Frontal cortex (tissue), 4 donors: ENCODE results near the gene OR51B4. TPM values are rescaled to one million over a fixed set of nuclear protein-coding genes. Genes with fewer than 3 reads are reported as not detected.
"Not testable (repeated sequence)": the region's sequence is repeated elsewhere in the genome, so short reads cannot be mapped to it uniquely, and the experiment has no call there.

Experiments
- DNase-seq, 2 donors: peaks; one replicate each; pipeline ENCODE4 v3.0.0; 2012; ENCODE audit warnings: low spot score in 2 of 2
- FAIRE-seq: peaks from 2 replicates; lab custom pipeline; 2012; peaks lifted over from hg19 to GRCh38; lab: Jason Lieb, UNC
- total RNA-seq: library from RNA; depleted of rRNA; stranded (reverse); fragments of >200 nt; gene quantifications from one replicate; pipeline ENCODE4 v1.2.3, GENCODE V29; 2014
- donor health status: control.
- donor health status: control.
- donor health status: control.

OR51B4 gene
- total RNA-seq = 0.41 TPM

- DNase-seq (no peak), FAIRE-seq (no peak)
These were observed at the start of gene OR51B4 for GRCh38 chr11:5301846-5302245. Gene OR51B4, minus strand, starts transcription at chr11:5301946. Its CDS starts 0 bp downstream, at chr11:5301946.

GRCh38 chr11:5351208-5351607 lies 49.5 kb upstream of the OR51B4 start, which contains the start of gene OR51B6:
Gene OR51B6, plus strand, starts transcription at chr11:5351508. Its CDS starts 0 bp downstream, at chr11:5351508.
- DNase-seq = no peak

GRCh38 chr11:5349550-5349949 lies 47.8 kb upstream of the OR51B4 start:
- FAIRE-seq (no peak), DNase-seq (no peak)

More at GRCh38 chr11:5351208-5351607, 49.5 kb upstream of the OR51B4 start, which contains the start of gene OR51B6:
- FAIRE-seq = no peak

GRCh38 chr11:5348551-5349194 lies 46.9 kb upstream of the OR51B4 start:
- DNase-seq (no peak), FAIRE-seq (no peak)

GRCh38 chr11:5345831-5346230 lies 44.1 kb upstream of the OR51B4 start:
- no peak for DNase-seq
- FAIRE-seq = no peak

GRCh38 chr11:5343474-5344335 lies 42.0 kb upstream of the OR51B4 start, which contains the start of gene OR51B5:
Gene OR51B5, minus strand, starts transcription at chr11:5343524. Its CDS starts 0 bp downstream, at chr11:5343524.
- DNase-seq = no peak
- no peak for FAIRE-seq

- no peak for FAIRE-seq
- no peak for DNase-seq
These were observed 38.1 kb upstream of the OR51B4 start for GRCh38 chr11:5339771-5340322.

- not testable (repeated sequence) for DNase-seq, FAIRE-seq
These were observed 35.5 kb upstream of the OR51B4 start for GRCh38 chr11:5337253-5337652.

GRCh38 chr11:5336331-5336730 lies 34.6 kb upstream of the OR51B4 start:
- DNase-seq (no peak), FAIRE-seq (no peak)

GRCh38 chr11:5335170-5335569 lies 33.4 kb upstream of the OR51B4 start:
- no peak for DNase-seq
- no peak for FAIRE-seq

- FAIRE-seq = no peak
- no peak for DNase-seq
These were observed 22.5 kb upstream of the OR51B4 start, which contains the start of gene OR51B2 for GRCh38 chr11:5324197-5324596. Gene OR51B2, minus strand, starts transcription at chr11:5324297. Its CDS starts 0 bp downstream, at chr11:5324297.

- FAIRE-seq = no peak
These were observed 15.5 kb upstream of the OR51B4 start for GRCh38 chr11:5317292-5317691.

GRCh38 chr11:5313326-5314023 lies 11.7 kb upstream of the OR51B4 start:
- not testable (repeated sequence) for FAIRE-seq, DNase-seq

More at GRCh38 chr11:5317292-5317691, 15.5 kb upstream of the OR51B4 start:
- no peak for DNase-seq

- DNase-seq (no peak), FAIRE-seq (no peak)
These were observed 8.7 kb upstream of the OR51B4 start for GRCh38 chr11:5310423-5310822.

GRCh38 chr11:5307256-5308019 lies 5.7 kb upstream of the OR51B4 start:
- DNase-seq (no peak), FAIRE-seq (no peak)

GRCh38 chr11:5304046-5304445 lies 2.3 kb upstream of the OR51B4 start:
- FAIRE-seq = no peak
- DNase-seq = no peak

GRCh38 chr11:5303626-5304025 lies 1.9 kb upstream of the OR51B4 start:
- FAIRE-seq = no peak
- DNase-seq = no peak

GRCh38 chr11:5300251-5300650 lies 1.5 kb downstream of the OR51B4 start:
- DNase-seq (no peak), FAIRE-seq (no peak)

GRCh38 chr11:5298451-5298850 lies 3.3 kb downstream of the OR51B4 start:
- FAIRE-seq (no peak), DNase-seq (no peak)
